Activated T-helper 1 cell treated with anti-CD3 and anti-CD28 coated beads, Interleukin-12 subunit alpha, Interleukin-12 subunit beta, Interleukin-2, Interleukin-4 antibody, amounts not matched to agents 30 ng/mL and 10 ng/mL and 1 ng/mL, durations not matched to agents 14 hours and 24 hours and 36 hours (primary cell): ENCODE data around the gene MINAR2. TPM values are rescaled to one million over a fixed set of nuclear protein-coding genes. Genes with fewer than 3 reads are reported as not detected.

Experiments used
- DNase-seq: peaks from one replicate; pipeline ENCODE4 v3.0.0; 2021; ENCODE audit warnings: low spot score
- H3K27ac Mint-ChIP-seq: one replicate; pipeline ENCODE4 v1.8.0; 2021; ENCODE audit warnings: mild to moderate bottlenecking, mixed read lengths
- H3K27me3 Mint-ChIP-seq: one replicate; pipeline ENCODE4 v1.8.0; 2022; ENCODE audit warnings: mild to moderate bottlenecking, moderate library complexity, mixed read lengths; ENCODE audit not compliant: insufficient read depth
- H3K36me3 Mint-ChIP-seq: one replicate; pipeline ENCODE4 v1.8.0; 2021; ENCODE audit warnings: low read depth, mixed read lengths
- H3K4me1 Mint-ChIP-seq: one replicate; pipeline ENCODE4 v1.8.0; 2021; ENCODE audit warnings: low read depth, mixed read lengths
- H3K4me3 Mint-ChIP-seq: one replicate; pipeline ENCODE4 v1.8.0; 2021; ENCODE audit warnings: mild to moderate bottlenecking, moderate library complexity, mixed read lengths
- H3K9me3 Mint-ChIP-seq: one replicate; pipeline ENCODE4 v1.8.0; 2021; ENCODE audit warnings: mixed read lengths
- intact Hi-C: fragments of 100-400 bp; cut with micrococcal nuclease; formaldehyde crosslinking; loops from one replicate; pipeline ENCODE4 v1.15.1; 2024
- total RNA-seq: library from RNA; stranded (reverse); gene quantifications from 2 replicates; pipeline ENCODE4 v1.2.3, GENCODE V29; 2022

Gene MINAR2, protein sequence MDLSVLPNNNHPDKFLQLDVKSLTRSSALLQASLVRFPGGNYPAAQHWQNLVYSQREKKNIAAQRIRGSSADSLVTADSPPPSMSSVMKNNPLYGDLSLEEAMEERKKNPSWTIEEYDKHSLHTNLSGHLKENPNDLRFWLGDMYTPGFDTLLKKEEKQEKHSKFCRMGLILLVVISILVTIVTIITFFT
- total RNA-seq: not detected in 2 replicates

DNA sequence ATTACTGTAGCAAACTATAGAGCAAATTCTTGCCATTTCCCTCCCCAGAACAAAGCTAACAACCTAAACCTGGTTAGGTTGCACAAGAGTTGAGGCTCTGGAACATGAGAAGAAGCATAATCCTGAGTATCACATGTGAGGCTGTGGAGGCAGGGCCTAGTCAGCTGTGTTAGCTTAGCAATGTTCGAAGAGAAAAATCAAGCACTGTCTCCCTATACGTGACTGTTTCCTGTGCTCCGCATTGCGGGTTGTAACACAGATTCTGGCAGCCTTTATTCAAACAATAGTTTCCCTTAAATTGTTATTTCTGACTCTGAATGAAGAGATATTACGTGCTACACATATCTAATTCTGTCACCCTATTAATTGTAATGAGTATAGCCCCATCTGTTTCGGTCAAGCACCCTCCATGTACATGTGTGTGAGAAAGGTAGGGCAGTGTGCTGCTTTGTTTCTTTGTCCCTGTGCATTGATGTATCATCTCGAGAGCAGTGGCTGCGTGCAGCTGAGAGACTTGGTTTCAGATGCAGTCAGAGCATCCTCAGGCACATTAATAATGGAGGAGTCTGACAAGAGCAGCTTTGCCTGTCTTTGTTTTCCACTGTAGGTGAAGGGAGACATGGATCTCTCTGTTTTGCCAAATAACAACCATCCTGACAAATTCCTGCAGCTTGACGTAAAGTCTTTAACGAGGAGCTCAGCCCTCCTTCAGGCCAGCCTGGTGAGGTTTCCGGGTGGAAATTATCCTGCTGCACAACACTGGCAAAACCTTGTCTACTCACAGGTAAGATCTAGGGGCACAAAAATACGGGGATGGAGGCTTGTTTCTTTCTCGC is at the start of gene MINAR2:
TSS of gene MINAR2 (plus strand) at position 523 of the 836 bp plus-strand sequence. CDS start at position 620, 97 bp downstream.
- no peak within 1 kb of the TSS for H3K27ac Mint-ChIP-seq
- no peaks in the 10 kb centered on the region for H3K36me3 Mint-ChIP-seq
- H3K27me3 Mint-ChIP-seq: no peaks in the 10 kb centered on the region
- no peaks in the 10 kb centered on the region for H3K9me3 Mint-ChIP-seq
- H3K4me3 Mint-ChIP-seq: no peak within 1 kb of the TSS
- intact Hi-C loops: no loop called here
- no peak for DNase-seq
- H3K4me1 Mint-ChIP-seq: no peaks in the 10 kb centered on the region

DNA sequence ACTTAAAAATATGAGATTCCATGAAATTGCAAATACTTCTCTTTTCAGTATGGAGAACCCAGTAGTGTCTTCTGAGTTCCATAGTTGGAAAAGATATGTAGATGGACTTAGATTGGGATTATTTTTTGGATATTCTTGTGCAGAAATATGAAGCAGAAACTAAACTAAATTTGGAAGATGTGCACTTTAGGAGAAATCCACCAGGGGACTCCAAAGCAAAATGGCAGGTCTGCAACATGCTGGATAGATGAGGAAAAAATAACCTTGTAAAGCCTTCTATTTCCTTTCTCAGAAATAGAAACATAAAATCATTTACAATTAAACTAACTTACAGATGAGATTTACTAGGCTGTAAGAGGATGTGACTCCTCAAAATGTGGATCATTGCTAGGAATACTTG is 49.2 kb upstream of the MINAR2 start:
- intact Hi-C loops: no loop called here
- Mint-ChIP-seq H3K27me3 (no peaks in the 10 kb centered on the region), H3K4me1 (no peaks in the 10 kb centered on the region), H3K4me3 (no peak overlapping the region), H3K36me3 (no peaks in the 10 kb centered on the region), H3K9me3 (no peaks in the 10 kb centered on the region), H3K27ac (no peak overlapping the region)
- no peak for DNase-seq

DNA sequence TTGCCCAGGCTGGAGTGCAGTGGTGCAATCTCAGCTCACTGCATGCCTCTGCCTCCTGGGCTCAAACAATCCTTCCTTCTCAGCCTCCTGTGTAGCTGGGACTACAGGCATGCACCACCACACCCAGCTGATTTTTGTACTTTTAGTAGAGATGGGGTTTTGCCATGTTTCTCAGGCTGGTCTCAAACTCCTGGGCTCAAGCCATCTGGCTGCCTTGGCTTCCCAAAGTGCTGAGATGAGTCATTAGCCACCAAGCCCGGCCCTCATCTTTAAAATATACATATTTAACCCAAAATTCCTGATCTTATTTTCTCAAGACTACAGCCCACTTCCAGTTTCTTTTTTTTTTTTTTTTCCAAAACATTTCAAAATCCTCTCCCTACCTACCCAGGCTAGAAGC is 31.7 kb upstream of the MINAR2 start:
- Mint-ChIP-seq H3K4me1 (no peaks in the 10 kb centered on the region), H3K9me3 (no peaks in the 10 kb centered on the region), H3K4me3 (no peak overlapping the region), H3K36me3 (no peaks in the 10 kb centered on the region), H3K27ac (no peak overlapping the region), H3K27me3 (peaks cover 1% of the 10 kb centered on the region)
- no peak for DNase-seq
- intact Hi-C loops: no loop called here

DNA sequence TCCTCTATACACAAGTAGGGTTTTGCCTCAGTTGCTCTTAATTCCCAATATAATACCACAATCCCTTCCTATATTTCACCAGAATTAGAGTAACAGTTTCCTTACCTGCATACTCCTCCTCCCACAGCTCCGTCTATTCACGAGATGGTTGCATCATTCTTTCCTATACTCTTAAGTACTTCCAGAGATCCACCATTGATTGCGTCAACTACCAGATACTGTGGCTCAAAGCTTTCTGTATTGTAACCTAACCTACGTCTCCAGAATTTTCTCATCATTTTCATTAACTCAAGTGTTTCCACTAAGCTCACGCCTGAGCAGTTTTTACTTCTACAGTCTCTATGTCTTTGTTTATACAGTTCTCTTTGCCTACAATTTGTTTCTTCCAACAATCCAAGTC is 31.2 kb upstream of the MINAR2 start:
- Mint-ChIP-seq H3K36me3 (no peaks in the 10 kb centered on the region), H3K4me3 (no peak overlapping the region), H3K27ac (no peak overlapping the region), H3K4me1 (no peaks in the 10 kb centered on the region), H3K27me3 (peaks cover 1% of the 10 kb centered on the region), H3K9me3 (no peaks in the 10 kb centered on the region)
- no peak for DNase-seq
- intact Hi-C loops: no loop called here

DNA sequence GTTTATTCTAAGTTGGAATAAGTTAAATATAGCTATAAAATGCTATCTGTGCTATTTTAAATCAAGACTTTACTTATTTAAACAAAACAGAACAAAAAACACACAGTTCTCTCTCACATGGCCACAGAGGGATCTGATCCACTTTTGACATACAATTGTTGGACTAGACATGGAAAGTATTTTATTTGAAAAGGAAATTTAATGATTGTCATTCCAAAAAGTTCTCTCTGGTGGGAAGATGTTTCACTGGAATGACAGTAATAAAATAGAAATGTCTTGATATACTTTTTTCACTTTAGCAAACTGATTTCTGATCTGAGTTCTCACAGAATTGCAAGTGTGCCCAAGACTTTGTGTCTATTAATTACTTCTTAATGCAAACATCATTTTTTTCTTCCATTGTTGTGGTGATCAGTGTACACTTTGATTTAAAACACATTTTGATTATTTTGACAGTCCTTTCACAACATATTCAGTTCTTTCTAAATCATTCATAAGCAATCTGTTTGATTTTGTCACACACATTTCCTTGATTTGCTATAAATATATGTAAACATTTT is 30.1 kb upstream of the MINAR2 start:
- intact Hi-C loops: no loop called here
- no peak overlapping the region for H3K27ac Mint-ChIP-seq
- no peaks in the 10 kb centered on the region for H3K9me3 Mint-ChIP-seq
- no peaks in the 10 kb centered on the region for H3K36me3 Mint-ChIP-seq
- peaks cover 1% of the 10 kb centered on the region for H3K27me3 Mint-ChIP-seq
- no peak overlapping the region for H3K4me3 Mint-ChIP-seq
- H3K4me1 Mint-ChIP-seq: no peaks in the 10 kb centered on the region
- DNase-seq: no peak

DNA sequence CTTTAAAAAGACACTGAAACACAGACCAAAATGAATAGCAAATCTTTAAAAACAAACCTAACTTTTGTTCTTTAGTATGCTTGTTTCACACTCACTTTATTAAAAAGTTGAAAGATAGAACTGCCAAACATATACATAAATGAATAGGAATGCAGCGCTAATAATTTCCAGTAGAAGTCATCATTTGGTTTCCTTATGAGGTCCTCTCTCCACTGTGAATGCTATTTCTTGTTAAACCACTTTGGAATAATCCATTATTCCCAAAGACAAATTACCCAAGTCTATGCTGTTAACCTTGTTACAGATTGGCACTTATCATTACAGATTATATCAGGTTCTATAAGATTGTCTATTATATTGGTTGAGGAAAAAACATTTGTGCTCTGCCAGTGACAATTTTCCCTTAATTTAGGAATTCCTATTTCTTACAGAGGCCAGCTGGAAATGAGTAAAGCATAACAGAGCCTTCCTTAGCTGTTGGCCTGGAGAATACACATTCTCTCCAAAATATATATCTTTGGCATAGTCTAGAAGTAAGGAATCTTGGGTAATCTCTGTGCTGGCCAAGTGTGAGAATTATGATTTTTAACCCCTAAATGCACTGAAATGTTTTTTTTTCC is 29.3 kb upstream of the MINAR2 start:
- H3K27ac Mint-ChIP-seq: no peak overlapping the region
- intact Hi-C loops: no loop called here
- no peaks in the 10 kb centered on the region for H3K4me1 Mint-ChIP-seq
- DNase-seq: no peak
- H3K27me3 Mint-ChIP-seq: peaks cover 1% of the 10 kb centered on the region
- no peak overlapping the region for H3K4me3 Mint-ChIP-seq
- H3K9me3 Mint-ChIP-seq: no peaks in the 10 kb centered on the region
- no peaks in the 10 kb centered on the region for H3K36me3 Mint-ChIP-seq

DNA sequence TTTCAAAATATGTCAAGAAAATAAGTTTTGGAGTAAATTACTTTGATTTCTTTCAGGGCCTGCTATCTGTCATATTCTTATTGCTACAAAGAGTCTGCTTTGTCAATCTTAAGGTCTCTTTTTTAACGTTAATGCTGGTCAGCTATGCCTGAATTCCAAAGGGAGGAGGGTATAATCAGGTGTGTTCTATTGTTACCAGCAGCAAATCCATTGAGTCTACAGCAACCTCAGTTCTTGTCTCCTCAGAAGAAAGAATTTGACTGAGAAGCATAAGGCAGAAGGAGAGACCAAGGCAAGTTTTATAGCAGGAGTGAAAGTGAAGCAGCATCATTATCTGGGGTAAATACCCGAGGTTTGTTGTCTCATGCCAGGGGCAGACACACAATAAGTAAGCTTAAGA is 23.7 kb upstream of the MINAR2 start:
- DNase-seq: no peak
- H3K9me3 Mint-ChIP-seq: no peaks in the 10 kb centered on the region
- no peak overlapping the region for H3K4me3 Mint-ChIP-seq
- no peak overlapping the region for H3K27ac Mint-ChIP-seq
- intact Hi-C loops: no loop called here
- H3K4me1 Mint-ChIP-seq: no peaks in the 10 kb centered on the region
- no peaks in the 10 kb centered on the region for H3K27me3 Mint-ChIP-seq
- H3K36me3 Mint-ChIP-seq: no peaks in the 10 kb centered on the region

DNA sequence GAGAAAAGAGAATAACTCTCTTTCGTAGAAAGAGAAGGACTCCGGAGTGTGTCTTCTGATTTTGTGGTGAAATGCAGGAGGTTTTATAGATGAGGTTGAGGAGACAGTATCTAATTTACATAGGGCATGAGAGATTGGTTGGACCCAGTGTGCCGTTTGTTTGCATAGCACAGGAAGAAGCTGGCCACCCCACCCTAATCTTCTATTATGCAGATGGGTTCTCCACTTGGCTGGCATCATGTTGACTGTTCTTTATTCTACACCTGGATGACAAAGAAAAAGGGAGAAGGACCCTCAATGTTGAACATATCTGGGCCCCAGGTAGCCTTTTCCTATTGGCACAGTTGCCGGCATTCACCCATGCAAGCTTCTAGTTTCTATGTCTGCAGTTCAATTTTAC is 23.2 kb upstream of the MINAR2 start:
- intact Hi-C loops: no loop called here
- H3K9me3 Mint-ChIP-seq: no peaks in the 10 kb centered on the region
- H3K4me1 Mint-ChIP-seq: no peaks in the 10 kb centered on the region
- H3K27me3 Mint-ChIP-seq: no peaks in the 10 kb centered on the region
- no peaks in the 10 kb centered on the region for H3K36me3 Mint-ChIP-seq
- no peak for DNase-seq
- no peak overlapping the region for H3K27ac Mint-ChIP-seq
- no peak overlapping the region for H3K4me3 Mint-ChIP-seq

DNA sequence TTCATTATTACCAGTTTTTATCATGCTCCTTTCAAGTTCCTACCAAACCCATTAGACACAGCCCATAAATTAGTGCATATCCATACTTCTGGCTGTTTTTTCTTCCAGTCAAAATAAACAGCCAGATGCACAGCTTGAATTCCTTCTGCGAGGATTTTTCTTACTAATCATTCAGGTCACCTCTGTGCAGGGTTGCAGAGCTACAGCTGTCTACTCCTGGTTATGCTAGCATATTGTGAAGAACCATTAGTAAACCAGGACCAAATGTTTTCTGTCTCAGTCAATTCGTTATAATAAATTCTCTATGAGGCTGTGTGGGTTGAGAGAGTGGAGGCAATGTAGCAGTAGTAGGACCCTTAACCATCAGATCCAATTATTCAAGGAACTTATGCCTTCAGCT is 8.1 kb upstream of the MINAR2 start:
- no peaks in the 10 kb centered on the region for H3K4me1 Mint-ChIP-seq
- DNase-seq: no peak
- no peaks in the 10 kb centered on the region for H3K27me3 Mint-ChIP-seq
- H3K9me3 Mint-ChIP-seq: no peaks in the 10 kb centered on the region
- no peak overlapping the region for H3K27ac Mint-ChIP-seq
- no peak overlapping the region for H3K4me3 Mint-ChIP-seq
- intact Hi-C loops: no loop called here
- no peaks in the 10 kb centered on the region for H3K36me3 Mint-ChIP-seq

DNA sequence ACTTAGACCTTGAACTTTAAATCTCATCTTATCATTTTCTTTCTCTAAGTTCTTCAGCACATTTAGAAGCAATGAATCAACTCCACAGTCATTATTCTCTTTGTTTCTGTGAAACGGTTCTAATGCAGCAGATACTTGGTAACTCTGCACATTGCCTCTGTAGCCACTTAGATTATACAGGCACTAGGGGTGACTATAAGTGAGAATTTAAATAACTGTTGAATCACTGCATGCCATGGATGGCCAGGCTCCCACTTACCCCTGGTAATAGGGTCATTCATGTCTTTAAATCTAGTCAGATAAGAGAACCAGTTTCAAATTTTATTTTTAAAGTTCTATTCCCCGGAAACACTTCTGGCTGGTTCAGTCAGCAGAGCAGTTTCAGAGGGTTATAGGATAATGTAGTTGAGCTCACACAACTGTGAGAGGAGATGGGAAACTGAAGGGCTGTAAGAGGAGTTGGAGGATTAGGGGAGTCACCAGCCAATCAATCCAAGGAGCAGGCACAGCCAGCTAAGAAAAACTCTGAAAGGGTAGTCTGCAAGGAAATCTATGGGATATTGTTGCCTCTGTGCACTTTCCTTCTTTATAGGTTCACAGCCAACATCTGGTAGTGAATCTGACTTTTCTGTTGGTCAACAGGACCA is 4.2 kb upstream of the MINAR2 start:
- DNase-seq: no peak
- H3K36me3 Mint-ChIP-seq: no peaks in the 10 kb centered on the region
- intact Hi-C loops: no loop called here
- no peak overlapping the region for H3K27ac Mint-ChIP-seq
- no peak overlapping the region for H3K4me3 Mint-ChIP-seq
- no peaks in the 10 kb centered on the region for H3K27me3 Mint-ChIP-seq
- H3K4me1 Mint-ChIP-seq: no peaks in the 10 kb centered on the region
- H3K9me3 Mint-ChIP-seq: no peaks in the 10 kb centered on the region

DNA sequence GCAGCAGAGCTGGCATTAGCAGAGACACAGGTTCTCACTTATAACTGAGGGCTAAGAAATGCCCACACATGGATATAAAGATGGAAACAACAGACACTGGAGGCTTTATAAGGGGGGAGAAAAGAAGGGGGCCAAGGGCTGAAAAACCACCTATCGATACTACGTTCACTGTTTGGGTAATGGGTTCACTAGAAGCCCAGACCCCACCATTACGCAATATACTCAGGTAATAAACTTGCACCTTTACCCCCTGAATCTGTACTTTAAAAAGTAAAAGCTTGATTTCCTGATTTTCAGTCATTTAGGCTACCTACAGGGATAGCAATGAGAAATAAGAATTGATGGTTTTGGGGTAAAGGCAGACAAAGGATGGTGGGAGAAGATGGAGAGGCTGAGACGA is 1.9 kb upstream of the MINAR2 start:
- Mint-ChIP-seq H3K4me3 (no peak overlapping the region), H3K4me1 (no peaks in the 10 kb centered on the region), H3K9me3 (no peaks in the 10 kb centered on the region), H3K36me3 (no peaks in the 10 kb centered on the region), H3K27ac (no peak overlapping the region), H3K27me3 (no peaks in the 10 kb centered on the region)
- intact Hi-C loops: no loop called here
- DNase-seq: no peak

DNA sequence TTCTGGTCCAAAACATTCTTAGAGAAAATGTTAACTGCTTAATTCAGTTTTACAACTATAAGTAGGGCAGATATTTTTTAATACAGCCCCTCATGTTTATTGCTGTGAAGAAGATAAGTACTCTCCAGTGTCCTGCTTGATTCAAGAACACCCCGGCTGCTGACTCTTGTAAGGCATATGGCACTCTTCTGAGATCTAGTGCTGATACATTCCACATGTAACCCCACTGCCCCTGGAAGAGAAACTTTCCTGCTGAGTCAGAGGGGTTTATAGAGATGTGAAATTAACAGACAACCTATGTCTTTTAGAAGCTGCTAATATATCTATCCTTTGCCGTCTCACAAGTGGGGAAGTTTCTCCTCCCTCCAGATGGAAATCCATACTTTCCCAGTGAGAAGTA is 1.0 kb upstream of the MINAR2 start:
- Mint-ChIP-seq H3K4me3 (no peak overlapping the region), H3K27ac (no peak overlapping the region), H3K4me1 (no peaks in the 10 kb centered on the region), H3K27me3 (no peaks in the 10 kb centered on the region), H3K9me3 (no peaks in the 10 kb centered on the region), H3K36me3 (no peaks in the 10 kb centered on the region)
- no peak for DNase-seq
- intact Hi-C loops: no loop called here
